ENCODE data around the gene MCM3.
A peak's percentile ranks its signal among the peaks of the same experiment; 100 is the strongest.

The MCM3 gene

GRCh38 chr6:52303178-52303577 is 18.6 kb upstream of the MCM3 start:
- DNase-seq (ENCODE audit: low read depth) = no peak

- no peak for DNase-seq (ENCODE audit: low read depth)
Measured at GRCh38 chr6:52301326-52301725, 16.8 kb upstream of the MCM3 start.

GRCh38 chr6:52300489-52300931 is 16.0 kb upstream of the MCM3 start:
- DNase-seq (ENCODE audit: low read depth) = no peak

- DNase-seq (ENCODE audit: low read depth) = no peak
Measured at GRCh38 chr6:52299653-52300052, 15.1 kb upstream of the MCM3 start.

GRCh38 chr6:52297433-52297832 is 12.9 kb upstream of the MCM3 start:
- no peak for DNase-seq (ENCODE audit: low read depth)

GRCh38 chr6:52293067-52293466 is 8.5 kb upstream of the MCM3 start:
- no peak for DNase-seq (ENCODE audit: low read depth)

GRCh38 chr6:52288841-52289240 is 4.3 kb upstream of the MCM3 start:
- no peak for DNase-seq (ENCODE audit: low read depth)

GRCh38 chr6:52288216-52288615 is 3.7 kb upstream of the MCM3 start:
- DNase-seq (ENCODE audit: low read depth) = no peak

- DNase-seq (ENCODE audit: low read depth) = peak; percentile 55
Measured at GRCh38 chr6:52286798-52287432, 2.4 kb upstream of the MCM3 start.

- DNase-seq (ENCODE audit: low read depth) = no peak
Measured at GRCh38 chr6:52285177-52286068, 881 bp upstream of the MCM3 start.

GRCh38 chr6:52284131-52284459 is 447 bp downstream of the MCM3 start:
- peak; percentile 59 for DNase-seq (ENCODE audit: low read depth)

GRCh38 chr6:52283111-52283510 is 1.4 kb downstream of the MCM3 start:
- no peak for DNase-seq (ENCODE audit: low read depth)

GRCh38 chr6:52276130-52276529 is 8.4 kb downstream of the MCM3 start:
- no peak for DNase-seq (ENCODE audit: low read depth)

GRCh38 chr6:52271852-52272460 is 12.6 kb downstream of the MCM3 start:
- no peak for DNase-seq (ENCODE audit: low read depth)

GRCh38 chr6:52263709-52264540 is 20.6 kb downstream of the MCM3 start:
- DNase-seq (ENCODE audit: low read depth) = peak; percentile 59

- no peak for DNase-seq (ENCODE audit: low read depth)
Measured at GRCh38 chr6:52262620-52263344, 21.8 kb downstream of the MCM3 start.

GRCh38 chr6:52261229-52261628 is 23.3 kb downstream of the MCM3 start:
- no peak for DNase-seq (ENCODE audit: low read depth)

- DNase-seq (ENCODE audit: low read depth) = no peak
Measured at GRCh38 chr6:52260634-52261033, 23.9 kb downstream of the MCM3 start.

- no peak for DNase-seq (ENCODE audit: low read depth)
Measured at GRCh38 chr6:52255434-52255833, 29.1 kb downstream of the MCM3 start.

GRCh38 chr6:52254731-52255378 is 29.7 kb downstream of the MCM3 start:
- no peak for DNase-seq (ENCODE audit: low read depth)

GRCh38 chr6:52253494-52253893 is 31.0 kb downstream of the MCM3 start:
- DNase-seq (ENCODE audit: low read depth) = peak; percentile 20

Measured in activated T-cell treated with anti-CD3 and anti-CD28 coated beads for 48 hours (primary cell).